Activated CD4-positive, alpha-beta T cell treated with anti-CD3 and anti-CD28 coated beads for 48 hours (primary cell): ENCODE results near the gene TUT7.
"Not testable (repeated sequence)": the region's sequence is repeated elsewhere in the genome, so short reads cannot be mapped to it uniquely, and the experiment has no call there.

Experiments used
- DNase-seq: peaks from one replicate; pipeline ENCODE4 v3.0.0-alpha.2; 2020

Gene TUT7, protein sequence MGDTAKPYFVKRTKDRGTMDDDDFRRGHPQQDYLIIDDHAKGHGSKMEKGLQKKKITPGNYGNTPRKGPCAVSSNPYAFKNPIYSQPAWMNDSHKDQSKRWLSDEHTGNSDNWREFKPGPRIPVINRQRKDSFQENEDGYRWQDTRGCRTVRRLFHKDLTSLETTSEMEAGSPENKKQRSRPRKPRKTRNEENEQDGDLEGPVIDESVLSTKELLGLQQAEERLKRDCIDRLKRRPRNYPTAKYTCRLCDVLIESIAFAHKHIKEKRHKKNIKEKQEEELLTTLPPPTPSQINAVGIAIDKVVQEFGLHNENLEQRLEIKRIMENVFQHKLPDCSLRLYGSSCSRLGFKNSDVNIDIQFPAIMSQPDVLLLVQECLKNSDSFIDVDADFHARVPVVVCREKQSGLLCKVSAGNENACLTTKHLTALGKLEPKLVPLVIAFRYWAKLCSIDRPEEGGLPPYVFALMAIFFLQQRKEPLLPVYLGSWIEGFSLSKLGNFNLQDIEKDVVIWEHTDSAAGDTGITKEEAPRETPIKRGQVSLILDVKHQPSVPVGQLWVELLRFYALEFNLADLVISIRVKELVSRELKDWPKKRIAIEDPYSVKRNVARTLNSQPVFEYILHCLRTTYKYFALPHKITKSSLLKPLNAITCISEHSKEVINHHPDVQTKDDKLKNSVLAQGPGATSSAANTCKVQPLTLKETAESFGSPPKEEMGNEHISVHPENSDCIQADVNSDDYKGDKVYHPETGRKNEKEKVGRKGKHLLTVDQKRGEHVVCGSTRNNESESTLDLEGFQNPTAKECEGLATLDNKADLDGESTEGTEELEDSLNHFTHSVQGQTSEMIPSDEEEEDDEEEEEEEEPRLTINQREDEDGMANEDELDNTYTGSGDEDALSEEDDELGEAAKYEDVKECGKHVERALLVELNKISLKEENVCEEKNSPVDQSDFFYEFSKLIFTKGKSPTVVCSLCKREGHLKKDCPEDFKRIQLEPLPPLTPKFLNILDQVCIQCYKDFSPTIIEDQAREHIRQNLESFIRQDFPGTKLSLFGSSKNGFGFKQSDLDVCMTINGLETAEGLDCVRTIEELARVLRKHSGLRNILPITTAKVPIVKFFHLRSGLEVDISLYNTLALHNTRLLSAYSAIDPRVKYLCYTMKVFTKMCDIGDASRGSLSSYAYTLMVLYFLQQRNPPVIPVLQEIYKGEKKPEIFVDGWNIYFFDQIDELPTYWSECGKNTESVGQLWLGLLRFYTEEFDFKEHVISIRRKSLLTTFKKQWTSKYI (N-terminal part only)

DNA sequence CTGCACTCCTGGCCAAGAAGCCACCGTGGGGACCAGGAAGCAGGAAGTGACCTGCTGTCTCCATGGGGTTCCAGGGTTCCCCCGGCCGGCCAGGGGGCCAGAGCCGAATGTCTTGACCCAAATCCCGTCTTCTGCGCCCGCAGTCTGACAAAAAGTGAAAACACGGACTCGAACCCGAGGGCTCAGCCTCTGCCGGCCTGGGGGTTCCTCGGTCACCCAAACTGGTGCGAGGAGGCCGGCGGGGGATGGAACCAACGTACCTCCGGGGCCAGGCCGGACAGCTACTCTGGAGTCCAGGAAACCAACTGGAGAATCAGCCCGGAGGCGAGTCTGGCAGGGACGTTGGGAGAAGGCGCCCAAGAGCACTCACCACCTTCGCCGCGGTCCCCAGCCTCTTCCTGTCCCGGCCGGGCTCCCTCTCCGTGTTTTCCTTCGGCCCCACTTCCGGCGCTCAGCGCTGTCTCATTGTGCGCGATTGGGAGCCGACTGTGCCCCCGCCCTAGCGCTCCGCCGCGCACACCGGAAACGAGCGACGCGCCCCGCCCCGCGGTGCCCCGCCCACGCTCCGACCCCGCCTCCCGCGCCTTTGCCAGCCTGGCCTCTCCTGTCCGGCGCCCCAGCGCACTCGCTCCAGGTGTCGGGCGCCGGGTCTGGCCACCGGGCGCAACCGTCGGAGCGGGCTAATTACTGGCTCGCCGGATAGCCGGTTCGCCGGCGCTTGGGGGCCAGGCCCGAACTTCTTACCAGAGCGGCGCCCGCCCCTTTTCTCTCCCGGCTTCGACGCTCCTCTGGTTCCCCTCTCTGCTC lies at the start of gene TUT7:
TSS of gene TUT7 (minus strand) at position 400 of the 807 bp plus-strand sequence. CDS start 1,211 bp downstream, outside the sequence.
- peak; percentile 96 for DNase-seq

DNA sequence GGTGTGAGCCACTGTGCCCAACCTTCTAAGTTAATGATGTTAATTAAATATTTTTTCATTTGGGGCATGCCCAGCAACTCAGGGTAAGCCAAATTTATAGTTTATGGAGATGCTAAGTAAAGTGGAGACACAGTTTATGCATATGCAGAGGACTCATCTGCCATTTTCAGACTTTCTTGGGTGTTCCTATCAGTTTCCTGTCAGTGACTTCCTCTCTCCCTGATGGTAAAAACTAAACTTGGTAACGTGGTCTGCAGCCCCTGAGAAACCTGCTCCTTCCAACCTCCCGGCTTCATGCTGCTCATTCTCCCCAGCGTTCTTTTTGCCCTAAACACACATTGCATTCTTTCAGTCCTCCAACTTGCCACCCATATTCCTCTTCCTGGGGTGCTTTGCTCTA lies 48.4 kb upstream of the TUT7 start:
- no peak for DNase-seq

DNA sequence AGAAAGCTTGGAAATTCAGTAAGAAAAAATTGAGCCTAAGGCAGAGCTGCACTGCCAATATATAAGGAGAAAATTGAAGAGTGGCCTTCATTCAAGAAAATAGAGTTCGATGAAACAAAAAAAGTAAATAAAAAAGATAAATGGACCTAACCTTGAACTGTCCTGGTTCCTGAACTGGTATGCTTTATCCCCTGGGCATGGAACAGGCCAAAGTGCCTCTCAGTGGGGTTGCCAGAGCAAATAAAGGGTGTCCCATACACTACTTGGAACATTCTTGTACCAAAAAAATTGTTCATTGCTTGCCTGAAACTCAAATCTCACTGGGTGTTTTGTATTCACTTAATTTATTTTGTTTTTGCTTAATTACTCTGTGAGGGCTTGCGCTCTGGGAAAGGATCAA lies 42.2 kb upstream of the TUT7 start:
- no peak for DNase-seq

DNA sequence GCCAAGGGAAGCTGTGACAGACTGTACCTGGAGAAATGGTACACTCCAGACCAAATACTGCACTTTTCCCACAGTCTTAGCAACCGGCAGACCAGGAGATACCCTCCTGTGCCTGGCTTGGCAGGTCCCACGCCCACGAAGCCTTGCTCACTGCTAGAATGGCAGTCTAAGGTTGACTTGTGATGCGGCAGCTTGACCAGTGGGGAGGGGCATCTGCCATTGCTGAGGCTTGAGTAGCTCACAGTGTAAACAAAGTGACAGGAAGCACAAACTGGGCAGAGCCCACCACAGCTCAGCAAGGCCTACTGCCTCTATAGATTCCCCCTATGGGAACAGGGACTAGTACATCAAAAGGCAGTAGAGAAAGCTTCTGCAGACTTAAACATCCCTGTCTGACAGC lies 36.0 kb upstream of the TUT7 start:
- DNase-seq = not testable (repeated sequence)

DNA sequence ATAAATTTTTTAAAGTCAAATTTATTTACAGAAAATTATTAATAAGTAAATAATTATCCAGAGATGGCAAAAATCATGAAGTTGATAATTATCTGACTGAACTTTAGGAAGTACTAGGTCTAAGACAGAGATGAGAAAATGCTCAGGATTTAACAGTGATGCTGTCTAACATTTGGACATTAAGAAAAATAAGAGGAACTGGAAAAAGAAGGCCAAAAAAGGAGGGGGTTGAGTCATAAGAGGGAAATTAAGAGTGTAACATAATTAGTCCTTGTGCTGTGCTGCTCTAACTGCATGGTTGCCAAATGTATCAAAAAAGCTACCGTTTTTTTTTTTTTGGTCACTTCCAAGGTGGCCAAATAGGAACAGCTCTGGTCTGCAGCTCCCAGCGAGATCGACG lies 35.4 kb upstream of the TUT7 start:
- DNase-seq = no peak

DNA sequence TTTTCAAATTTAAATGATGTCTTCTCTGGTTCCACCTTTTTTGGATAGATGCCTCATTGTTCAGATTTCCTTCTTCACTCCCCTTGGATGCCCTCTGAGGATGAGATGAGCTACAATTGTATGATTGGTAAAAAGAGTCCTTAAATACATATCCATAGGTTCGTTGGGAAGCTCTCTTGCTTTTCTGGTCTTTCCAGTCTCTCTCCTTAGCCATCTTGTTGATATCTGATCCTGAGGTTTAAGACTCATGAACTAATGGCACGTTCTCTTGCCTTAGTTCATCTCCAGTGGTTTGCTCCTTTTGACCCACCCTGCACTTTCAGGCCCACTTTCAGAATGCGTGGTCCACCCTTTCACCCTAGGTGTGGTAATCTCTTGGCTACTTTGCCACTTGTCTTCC lies 33.2 kb upstream of the TUT7 start:
- DNase-seq = no peak

DNA sequence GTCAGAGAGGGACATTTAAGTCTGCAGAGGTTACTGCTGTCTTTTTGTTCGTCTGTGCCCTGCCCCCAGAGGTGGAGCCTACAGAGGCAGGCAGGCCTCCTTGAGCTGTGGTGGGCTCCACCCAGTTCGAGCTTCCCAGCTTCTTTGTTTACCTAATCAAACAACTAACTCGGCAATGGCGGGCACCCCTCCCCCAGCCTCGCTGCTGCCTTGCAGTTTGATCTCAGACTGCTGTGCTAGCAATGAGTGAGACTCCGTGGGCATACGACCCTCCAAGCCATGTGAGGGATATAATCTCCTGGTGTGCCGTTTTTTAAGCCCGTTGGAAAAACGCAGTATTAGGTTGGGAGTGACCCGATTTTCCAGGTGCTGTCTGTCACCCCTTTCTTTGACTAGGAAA lies 28.8 kb upstream of the TUT7 start:
- DNase-seq = not testable (repeated sequence)

DNA sequence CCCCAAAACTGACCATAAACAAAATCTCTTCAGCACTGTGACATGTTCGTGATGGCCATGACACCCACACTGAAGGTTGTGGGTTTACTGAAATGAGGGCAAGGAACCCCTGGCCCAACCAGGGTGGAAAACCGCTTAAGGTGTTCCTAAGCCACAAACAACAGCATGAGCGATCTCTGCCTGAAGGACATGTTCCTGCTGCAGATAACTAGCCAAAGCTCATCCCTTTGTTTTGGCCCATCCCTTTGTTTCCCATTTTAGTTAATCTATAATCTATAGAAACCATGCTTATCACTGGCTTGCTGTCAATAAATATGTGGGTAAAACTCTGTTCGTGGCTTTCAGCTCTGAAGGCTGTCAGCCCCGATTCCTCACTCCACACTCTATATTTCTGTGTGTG lies 21.8 kb upstream of the TUT7 start:
- DNase-seq = no peak

DNA sequence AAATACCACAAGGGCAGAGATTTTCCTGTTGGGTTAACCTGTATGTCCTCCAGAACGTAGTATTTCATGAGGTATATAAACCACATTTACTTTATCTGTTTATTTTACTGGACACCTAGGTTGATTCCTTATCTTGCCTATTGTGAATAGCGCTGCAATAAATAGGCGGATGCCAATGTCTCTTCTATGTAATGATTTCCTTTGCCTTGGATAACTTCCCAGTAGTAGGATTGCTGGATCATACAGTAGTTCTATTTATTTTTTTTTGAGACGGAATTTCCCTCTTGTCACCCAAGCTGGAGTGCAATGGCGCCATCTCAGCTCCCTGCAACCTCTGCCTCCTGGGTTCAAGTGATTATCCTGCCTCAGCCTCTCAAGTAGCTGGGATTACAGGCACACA lies 15.6 kb upstream of the TUT7 start:
- DNase-seq = no peak

DNA sequence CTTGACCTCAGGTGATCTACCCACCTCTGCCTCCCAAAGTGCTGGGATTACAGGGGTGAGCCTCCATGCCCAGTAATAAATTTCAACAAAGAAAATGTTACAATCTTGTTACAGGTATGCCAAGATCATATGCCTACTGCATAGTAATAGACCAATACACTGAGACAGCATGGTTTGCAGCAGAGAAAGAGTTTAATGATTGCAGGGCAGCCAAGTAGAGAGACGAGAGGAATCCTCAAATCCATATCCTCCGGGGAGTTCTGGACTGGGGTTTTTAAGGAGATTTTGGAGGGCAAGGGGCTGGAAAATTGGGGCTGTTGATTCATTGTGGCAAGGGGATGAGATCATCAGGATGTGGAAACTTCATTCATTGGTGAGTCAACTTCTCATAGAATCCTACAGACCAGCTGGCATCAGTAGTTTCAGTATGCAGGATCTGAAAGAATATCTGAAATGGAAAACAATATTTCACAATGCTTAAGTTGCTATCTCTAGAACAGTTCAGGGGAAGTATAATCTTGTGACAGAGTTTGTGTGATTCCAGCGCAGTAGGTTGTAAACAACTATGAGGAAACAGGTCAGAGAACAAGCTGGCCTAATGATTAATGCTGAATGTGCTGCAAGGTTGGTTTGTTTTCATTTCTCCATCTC lies 14.8 kb upstream of the TUT7 start:
- no peak for DNase-seq

DNA sequence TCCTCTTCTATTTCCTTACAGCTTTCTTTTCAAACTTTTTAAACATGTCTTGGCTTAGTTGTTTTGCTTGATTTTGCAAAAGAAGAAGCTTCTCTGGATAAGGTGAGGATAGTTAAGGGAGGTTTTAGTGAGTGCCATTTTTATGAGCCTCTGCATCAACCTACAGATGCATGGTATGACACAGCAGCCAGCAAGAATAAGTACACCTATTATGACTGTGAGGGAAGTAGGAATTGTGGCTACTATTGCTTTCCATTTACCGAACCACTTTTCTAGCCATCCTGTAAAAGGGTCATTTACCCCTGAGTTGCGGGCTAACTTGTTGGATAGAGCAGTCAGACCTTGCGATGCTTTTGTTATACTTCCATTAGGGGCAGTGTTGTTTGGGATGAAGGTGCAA lies 7.0 kb upstream of the TUT7 start:
- no peak for DNase-seq

DNA sequence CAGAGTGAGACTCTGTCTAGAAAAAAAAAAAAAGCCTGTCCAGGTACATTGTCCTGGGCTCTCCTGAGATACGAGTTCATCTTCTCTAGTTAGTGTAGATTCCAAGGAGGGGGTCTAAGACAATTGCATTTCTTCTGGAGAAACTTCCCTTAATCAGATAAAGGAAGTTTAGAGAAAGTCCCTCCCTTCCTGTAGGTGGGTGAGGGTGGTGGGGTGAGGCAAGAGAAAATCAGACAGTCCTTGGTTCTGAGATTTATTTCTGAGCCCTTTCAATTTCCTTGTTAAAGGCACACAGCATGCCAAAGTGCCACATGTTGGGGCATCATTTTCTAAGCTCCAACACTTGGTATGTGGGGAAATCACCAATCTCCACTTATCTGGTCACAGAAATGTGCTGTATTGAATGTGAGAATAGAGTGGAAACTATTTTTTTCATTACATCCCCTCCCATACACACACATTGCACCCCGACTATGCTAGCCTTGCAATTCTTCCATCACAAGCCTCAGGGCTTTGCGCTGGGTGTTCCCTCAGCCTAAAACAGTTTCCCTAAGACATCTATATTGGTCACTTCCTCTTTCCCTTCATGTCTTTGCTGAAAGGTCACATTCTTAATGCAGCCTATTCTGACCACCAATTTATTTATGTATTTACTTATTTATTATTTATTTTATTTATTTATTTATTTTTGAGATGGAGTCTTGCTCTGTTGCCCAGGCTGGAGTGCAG lies 5.1 kb upstream of the TUT7 start:
- no peak for DNase-seq

DNA sequence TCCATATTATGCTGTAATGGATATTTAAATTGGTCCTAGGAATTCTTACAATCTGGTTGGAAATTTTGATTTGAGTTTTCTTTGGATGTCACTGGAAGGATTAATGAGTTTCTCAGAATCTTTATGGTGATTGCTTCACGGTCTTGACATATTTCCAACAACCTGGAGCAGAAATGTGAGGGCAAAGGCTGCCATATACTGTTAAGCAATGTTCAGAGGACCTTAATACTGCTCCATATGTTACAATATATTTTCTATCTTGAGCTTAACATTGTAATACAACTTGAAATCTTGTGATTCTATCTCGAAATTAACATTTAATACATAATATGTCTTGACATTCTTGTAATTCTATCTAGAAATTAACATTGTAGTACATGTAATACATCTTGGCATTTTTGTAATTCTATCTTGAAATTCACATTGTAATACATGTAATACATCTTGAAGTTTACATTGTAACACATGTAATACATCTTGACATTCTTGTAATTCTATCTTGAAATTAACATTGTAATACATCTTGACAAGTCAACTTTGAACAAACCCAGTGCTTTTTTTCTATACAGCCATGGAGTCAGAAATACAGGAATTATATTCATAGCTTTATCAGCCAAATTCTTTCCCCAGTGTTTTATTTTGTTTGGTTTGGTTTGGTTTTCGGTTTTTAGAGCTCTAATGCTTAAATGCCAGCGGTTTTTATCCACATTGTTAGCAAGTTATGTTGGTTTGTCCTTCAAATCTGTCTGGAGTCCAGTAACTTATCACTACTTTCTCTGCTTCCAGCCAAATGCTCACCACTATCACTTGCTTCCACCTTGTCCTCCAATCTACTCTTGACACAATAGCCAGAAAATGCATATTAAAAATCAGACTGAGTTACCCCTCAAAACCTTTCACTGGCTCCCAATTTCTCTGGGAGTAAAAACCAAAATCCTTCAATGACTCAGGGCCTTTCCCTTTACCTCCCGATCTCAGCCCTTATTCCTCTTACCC lies 3.0 kb upstream of the TUT7 start:
- DNase-seq = no peak

DNA sequence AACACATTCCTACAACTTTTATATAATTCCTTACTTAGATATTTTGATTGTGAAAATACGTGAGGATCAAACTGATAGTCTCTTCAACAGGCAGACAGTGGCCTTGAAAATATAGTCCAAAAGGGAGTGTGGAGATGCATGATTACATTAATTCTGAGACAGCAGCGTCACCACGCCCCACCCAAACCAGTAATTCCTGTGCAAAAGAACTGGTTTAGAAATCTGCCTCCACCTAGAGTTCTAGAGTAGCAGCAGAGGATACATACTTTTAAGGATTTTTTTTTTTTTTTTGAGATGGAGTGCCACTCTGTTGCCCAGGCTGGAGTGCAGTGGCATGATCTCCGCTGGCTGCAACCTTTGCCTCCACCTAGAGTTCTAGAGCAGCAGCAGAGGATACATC lies 1.6 kb upstream of the TUT7 start:
- DNase-seq = no peak

DNA sequence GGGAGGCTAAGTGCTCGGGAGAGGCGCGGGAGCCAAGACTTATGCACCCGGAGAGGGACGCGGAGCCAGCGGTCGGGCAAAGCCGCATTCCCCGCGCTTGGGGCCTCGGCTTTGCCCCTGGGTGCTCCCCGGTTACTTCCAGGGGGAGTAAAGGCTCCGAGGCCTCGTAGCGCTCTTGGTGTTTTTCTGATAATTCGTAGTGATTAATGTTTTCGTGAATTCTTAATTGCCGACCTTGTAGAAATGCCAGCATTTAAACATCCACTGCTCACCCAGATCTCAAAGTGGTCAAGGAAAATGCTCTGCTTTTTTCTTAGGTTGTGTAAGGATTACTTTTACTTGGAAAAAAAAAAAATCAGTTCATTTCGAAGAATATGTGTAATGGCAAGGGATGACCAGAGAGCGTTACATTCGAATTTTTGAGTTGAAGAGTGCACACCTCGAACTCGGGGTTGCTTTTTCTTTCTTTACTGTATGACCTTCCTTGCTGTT lies 654 bp upstream of the TUT7 start:
- no peak for DNase-seq

DNA sequence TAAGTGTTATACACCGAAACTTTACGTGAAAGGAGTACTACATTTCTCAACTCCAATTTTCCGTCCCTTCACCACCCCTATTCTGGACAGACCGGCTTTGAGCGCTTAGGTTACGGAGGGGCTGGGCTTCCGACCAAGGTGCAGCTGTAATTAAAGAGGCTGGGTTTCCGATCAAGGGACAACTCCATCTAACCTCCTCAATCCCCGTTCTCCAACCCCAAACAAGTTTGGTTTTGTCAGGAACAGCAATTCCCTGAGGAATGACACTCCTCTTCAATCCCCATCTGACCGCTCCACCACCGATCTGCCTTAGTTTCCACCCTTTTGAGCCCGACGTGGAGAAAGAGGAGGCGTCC lies 577 bp downstream of the TUT7 start:
- DNase-seq = peak; percentile 45

DNA sequence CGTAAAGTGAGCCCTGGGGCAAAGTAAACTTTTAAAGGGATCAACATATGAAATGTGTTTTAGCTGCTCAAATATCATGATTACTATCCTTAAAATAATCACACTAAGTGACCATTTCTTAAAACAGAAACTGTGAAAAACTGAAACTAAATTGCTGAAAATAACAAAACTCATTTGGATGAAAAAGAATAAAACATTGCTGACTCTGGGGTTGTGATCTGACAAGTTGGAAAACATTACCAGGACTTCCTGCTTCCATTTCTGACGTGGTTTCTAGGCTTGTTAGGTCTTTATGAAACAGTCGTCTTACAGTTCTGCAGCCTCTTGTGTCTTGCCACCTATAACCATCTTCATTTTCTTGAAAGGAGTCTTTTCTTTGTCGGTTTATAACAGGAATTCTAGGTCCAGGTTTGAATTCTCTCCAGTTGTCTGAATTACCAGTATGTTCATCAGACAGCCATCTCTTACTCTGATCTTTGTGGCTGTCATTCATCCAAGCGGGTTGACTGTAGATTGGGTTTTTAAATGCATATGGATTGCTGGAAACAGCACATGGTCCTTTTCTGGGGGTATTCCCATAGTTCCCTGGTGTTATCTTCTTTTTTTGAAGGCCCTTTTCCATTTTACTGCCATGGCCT lies 1.7 kb downstream of the TUT7 start:
- DNase-seq = peak; percentile 15

DNA sequence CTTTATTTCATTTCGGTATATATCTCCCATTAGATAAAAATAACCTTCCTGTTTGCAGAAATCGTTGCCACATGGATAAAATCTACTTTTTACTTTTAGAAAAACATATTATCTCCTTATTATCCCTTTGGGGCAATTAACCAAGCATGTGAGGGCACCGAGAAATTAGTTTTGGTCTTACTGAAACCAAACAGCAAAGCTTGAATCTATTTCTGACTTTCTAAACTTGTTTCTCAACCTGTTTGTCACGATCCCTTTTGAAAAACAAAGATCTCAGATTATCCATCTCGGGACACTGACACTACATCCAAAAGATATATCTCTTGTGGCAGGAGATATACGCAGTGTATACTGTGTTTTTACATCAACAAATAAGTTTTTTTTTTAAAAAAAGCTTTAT lies 2.3 kb downstream of the TUT7 start:
- DNase-seq = no peak
